NCI-H748 (cell line): ENCODE data around the gene SHMT2.
"Not testable (repeated sequence)": the region's sequence is repeated elsewhere in the genome, so short reads cannot be mapped to it uniquely, and the experiment has no call there.

Experiments used
- DNase-seq: peaks from one replicate; lab custom pipeline; 2025; ENCODE audit not compliant: unreplicated experiment; lab: John Stamatoyannopoulos, UW

SHMT2 gene

DNA sequence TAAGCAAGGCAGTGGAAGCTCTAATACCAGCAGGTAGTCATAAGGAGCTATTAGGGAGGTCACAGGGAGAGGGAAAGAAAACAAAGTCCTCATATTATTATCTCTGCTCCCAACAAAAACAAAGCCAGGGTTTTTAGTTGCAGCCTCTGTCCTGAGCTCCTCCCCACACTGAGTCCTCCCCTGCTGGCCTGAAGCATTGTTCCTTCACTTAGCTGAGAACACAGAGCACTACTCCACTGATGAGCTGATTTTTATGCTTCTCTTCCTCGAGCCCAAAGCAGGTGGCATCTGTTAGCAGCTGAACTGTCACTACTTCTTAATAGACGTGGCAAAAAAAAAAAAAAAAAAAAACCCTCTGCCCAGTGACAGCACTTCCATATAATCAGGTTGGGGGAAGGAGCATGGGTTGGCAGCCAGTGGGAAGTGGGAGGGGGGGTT, 31.9 kb downstream of the SHMT2 start:
- peak; percentile 92 for DNase-seq

DNA sequence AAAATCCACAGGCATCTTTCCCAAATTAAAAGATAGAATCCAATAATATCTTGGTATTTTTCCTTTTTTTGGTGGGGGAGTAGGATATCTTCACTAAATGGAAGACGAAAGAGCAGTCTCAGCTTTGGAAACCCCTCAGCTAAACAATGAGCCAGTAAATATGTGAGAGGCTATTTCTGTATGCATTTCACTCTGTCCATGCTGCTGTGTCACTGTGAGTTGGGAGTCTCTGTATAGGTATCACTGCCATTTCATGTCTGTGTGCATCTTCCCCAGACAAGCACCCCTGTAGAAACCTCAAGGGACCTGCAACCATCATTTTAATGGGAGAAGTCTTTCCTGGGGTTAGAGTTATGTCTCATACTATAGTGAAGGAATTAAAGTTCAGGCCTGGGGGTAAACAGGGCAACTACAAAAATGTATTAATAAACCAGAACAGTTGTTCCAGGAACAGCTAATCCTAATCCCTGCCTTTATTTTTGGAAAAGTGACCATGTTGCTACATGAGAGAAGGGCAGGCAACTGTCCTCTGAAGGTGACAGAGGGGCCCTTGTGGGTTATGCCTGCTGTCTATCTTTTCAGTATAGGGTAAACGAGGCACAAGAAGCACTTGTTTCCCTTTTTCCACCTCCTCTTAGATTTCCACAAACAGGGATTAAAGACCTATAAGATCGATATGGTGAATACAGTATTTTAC, 32.8 kb downstream of the SHMT2 start:
- no peak for DNase-seq

DNA sequence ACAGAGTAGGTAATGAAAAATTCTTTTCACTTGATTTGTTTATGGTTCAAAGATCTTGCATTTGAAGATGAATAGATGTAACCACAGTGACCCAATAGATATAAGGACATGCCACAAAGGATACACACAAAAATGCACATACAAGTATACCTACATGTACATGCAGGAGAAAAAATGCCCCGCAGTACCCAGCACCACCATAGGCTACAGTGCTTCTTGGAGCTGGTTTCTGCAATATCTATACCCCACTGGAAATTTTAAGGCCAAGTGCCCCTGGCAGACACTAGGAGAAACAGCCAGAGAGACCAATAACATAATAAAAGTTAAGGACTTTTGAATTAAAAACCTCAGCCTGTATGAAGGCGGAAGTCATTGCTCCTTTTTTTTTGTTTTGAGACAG, 33.6 kb downstream of the SHMT2 start:
- no peak for DNase-seq

DNA sequence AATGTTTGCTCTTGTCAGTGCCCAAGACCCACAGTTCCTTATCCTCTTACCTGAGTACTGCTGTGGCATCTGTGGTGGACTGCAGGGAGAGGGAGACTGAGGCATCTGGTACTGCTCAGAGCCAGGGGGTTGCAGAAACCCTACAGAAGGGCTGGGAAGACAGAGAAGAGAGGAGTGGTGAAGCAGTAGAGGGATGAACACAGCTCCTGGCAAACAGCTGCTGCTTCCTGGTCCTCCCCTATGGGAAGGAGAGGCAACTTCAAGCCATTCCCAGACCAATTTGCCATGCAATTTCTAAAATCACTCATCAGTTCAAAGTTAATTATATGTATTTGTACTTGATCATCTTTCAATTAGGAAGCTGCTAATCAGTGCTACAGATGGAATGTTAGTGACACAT, 37.2 kb downstream of the SHMT2 start:
- no peak for DNase-seq

DNA sequence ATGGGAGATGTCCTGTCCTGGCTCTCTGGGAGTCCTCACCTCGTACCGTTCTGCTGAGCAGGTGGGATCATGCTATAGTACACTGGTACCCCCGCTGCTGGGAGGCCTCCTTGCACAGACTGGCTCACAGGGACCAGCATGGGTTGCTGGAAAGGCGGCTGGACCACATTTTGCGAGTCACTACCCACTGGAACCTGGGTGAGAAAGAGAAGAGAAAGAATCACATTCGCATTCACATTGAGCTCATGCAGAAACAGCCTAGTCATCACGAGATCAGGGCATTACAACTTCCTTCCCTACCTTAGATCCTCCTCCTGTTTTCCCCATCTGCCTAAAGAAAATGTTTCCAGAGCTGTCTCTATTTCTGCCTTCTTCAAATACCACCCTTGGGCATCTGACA, 38.8 kb downstream of the SHMT2 start:
- DNase-seq = no peak

DNA sequence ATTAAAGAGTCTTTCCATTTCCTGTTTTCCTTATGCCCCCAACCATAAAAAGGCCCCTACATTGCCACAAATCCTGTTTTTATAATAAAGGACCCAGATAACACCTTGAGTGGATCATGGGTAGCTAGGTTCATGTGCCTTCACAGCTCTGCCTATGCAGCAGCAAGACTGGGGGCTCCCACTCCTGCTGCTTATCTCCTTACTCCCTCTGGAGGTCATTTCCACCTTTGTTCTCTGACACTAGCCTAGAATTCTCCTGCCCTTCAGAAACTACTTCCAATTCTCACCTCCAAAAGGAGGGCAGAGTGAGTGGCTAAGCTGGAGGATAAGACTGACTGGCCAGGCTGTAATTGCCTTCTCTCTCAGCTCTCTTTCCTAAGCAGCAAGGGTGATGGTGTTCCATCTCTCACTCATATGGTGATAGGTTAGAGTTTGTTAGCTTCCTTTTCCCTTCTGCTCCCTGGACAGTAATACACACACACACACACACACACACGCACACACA, 41.5 kb downstream of the SHMT2 start:
- no peak for DNase-seq

DNA sequence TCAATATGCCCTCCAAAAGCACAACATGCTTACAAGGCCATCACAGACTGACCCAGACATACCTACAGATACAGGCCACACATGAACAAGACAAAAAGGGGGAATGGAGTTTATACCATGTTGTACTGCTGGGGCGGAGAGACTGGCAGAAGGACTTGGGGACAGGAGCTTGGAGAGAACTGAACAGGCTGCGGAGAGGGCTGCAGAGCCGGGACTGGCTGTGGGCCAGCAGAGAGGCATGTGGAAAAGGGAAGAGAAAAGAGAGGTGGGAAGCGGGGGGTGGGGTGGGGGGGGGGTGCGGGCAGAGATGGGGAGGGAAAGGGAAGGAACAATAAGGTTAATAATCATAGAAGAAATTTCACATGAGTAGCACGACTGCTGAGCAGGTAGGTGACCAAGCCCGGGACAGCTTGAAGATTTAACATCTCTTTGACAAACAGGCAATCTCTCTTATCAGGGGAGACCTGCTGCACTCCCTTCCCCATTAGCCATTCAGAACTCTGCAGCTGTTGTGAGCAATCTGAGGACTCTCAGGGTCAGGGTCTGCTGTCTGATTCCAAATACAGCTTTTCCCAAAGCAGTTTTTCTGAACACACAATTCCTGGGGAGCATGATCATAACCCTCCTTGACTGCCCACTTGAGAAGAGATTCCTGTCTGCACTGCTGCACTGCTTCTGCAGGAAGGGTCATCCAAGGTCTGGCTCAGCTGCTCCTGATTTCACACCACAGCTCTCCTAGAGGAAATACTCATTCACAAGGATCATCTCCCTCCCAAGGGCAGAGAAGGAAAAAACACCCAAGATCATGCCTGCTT, 43.0 kb downstream of the SHMT2 start:
- DNase-seq = no peak

DNA sequence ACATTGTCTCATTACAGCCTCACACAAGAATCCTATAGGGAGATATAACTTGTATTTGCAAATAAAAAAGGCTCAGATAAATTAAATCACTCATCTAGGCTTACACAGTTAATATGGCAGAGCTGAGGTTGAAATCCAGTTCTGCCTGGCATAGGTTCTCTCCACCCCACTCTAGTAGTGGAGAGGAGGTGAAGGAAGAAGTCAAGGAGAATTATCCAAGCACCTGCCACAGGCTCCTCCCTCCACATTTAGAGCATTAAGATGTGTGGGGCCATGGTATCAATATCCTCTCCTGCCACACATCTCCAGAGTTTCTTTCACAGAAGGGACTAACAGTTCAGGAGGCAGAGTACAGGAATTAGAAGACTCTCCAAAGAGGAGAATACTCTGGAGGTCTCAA, 44.0 kb downstream of the SHMT2 start:
- no peak for DNase-seq

DNA sequence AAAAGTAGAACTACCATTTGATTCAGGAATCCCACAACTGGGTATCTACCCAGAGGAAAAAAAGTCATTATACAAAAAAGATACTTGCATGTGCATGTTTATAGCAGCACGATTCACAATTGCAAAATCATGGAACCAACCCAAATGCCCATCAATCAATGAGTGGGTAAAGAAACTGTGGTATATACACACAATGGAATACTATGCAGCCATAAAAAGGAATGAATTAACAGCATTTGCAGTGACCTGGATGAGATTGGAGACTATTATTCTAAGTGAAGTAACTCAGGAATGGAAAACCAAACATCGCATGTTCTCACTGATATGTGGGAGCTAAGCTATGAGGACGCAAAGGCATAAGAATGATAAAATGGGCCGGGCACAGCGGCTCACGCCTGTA, 46.7 kb downstream of the SHMT2 start:
- not testable (repeated sequence) for DNase-seq

DNA sequence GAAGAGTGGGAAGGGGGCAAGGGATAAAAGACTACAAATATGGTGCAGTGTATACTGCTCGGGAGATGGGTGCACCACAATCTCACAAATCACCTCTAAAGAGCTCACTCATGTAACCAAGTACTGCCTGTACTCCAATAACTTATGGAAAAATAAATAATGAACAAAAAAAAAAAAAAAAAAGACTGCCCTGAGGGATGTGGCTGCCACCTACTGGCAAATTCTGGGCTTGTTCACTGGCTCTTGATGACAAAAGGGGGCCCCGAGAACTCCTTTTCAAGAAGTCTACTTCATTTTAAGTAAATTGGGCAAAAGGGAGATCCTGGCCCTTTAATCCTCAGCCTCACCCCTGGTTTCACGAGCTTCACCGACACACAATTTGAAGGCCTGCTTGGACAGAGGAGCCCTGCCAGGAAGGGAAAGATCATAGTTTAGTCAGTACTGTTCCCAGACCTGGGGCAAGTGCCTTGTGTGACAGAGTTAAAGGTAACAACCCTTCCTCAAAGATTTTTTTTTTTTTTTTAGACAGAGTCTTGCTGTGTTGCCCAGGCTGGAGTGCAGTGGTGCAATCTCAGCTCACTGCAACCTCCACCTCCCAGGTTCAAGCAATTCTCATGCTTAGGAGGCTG, 47.5 kb downstream of the SHMT2 start:
- no peak for DNase-seq

DNA sequence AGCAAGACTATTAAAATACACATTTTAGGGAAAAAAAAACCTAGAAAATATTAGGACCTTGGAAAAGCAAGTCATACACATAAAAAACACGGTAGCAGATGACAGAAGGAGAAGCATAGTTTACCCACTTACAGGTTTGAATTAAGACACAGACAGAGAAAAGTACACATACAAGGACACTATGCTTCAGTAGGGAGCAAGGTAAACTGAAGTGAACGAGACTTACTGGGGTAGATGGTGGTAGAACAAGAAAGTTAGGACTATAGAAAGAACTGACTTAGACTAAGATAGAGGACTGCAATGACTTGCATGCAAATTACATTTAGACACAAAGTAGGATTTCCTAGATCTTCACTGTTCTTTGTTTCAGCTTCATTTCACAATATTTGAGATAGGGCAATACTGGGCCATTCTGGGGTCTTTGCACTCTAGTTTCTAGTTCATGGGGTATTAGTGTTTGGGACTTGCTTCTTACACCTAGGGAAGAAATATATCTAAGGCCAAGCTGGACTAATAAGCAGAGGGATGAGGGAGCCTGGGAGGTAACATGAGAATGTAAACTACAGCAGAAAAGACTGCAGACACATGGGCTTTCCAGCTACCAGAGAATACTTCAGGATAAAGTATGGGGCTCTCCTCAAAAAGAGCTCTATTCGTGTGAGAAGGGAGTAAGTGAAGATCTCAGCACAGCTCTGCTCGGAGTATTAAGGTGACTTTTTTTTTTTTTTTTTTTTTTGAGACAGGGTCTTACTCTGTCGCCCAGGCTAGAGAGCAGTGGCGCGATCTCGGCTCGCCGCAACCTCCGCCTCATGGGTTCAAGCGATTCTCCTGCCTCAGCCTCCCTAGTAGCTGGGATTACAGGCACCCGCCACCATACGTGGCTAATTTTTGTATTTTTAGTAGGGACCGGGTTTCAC, 49.2 kb downstream of the SHMT2 start:
- DNase-seq = no peak

DNA sequence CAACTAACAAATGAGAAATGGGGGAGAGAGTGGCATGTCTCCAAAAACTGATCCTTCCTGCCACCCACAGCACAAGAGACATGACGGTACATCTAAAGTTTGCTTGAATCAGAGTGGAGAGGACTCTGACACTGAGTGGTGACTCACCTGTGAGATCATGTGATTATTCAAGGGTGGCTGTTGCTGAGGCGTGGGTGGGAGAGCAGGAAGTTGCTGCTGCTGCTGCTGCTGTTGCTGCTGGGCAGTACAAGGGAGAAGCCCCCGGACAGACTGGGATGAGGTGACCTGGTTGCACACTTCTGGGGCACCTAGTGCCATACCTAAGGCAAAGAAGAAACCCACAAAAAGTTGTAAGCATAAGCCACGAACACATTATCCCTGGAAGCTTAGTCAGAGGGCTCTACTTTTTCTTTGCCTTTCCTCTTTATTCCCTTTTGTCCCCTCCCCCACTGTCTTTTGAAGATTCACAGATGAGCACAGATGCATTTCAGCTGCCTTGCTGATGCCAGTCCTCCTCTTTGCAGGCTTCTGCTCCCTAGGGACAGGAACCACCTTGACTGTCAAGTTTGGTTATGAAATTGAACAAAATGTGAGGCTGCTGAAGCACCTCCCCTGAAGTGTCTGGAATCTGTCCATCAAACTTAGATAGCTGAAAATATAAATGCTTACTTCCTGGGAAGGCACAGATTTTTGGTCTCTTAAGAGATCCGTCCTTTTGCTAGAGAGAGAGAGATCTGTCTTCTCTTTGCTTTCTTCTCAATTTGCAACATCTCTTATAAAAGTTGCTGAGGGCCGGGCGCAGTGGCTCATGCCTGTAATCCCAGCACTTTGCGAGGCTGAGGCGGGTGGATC, 50.9 kb downstream of the SHMT2 start:
- no peak for DNase-seq

DNA sequence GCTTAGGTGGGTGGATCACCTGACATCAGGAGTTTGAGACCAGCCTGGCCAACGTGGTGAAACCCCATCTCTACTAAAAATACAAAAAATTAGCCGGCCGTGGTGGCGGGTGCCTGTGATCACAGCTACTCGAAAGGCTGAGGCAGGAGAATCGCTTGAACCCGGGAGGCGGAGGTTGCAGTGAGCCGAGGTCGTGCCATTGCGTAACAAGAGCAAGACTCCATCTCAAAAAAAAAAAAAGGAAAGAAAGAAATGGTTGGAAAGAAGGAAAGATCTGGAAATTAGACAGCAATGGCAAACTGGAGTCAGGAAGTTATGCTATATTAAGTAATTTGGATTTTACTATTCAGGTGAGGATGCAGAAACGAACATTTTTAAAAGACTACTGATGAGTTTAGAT, 52.6 kb downstream of the SHMT2 start:
- not testable (repeated sequence) for DNase-seq
